ENCODE measurements around the gene EFHC2. TPM values are rescaled to one million over a fixed set of nuclear protein-coding genes. Genes with fewer than 3 reads are reported as not detected.

Gene EFHC2, protein sequence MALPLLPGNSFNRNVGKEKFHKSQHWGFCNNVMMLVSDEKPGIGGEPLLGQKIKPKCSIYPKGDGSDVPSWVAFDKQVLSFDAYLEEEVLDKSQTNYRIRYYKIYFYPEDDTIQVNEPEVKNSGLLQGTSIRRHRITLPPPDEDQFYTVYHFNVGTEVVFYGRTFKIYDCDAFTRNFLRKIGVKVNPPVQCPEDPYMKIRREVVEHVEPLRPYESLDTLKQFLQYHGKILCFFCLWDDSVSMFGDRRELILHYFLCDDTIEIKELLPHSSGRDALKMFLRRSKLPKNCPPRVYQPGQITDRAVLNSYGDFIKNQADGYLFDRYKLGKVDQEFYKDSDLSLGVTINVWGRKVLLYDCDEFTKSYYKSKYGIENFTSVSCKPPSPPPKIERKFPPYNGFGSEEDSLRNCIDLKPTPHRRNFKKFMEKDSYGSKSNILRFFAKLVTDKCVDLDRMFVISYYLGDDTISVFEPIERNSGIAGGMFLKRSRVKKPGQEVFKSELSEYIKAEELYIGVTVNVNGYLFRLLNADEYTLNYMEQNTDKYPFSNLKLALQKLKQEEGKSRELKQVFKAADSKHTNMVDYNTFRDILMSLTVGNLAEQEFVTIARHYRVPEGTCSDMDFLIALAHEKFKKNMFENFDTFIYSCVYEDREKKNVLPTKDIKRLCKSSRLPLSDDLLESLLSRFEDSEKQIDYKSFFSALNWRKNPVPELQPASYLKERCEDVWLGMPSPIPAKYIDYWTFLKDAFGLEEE
- 0.68 and 1.1 TPM in 2 replicates for total RNA-seq (2021)
- long read RNA-seq, partial matches to known transcripts = 0 of 1 reads
- long read RNA-seq, other reads (novel, unspliced or antisense) = 0 of 1 reads

DNA sequence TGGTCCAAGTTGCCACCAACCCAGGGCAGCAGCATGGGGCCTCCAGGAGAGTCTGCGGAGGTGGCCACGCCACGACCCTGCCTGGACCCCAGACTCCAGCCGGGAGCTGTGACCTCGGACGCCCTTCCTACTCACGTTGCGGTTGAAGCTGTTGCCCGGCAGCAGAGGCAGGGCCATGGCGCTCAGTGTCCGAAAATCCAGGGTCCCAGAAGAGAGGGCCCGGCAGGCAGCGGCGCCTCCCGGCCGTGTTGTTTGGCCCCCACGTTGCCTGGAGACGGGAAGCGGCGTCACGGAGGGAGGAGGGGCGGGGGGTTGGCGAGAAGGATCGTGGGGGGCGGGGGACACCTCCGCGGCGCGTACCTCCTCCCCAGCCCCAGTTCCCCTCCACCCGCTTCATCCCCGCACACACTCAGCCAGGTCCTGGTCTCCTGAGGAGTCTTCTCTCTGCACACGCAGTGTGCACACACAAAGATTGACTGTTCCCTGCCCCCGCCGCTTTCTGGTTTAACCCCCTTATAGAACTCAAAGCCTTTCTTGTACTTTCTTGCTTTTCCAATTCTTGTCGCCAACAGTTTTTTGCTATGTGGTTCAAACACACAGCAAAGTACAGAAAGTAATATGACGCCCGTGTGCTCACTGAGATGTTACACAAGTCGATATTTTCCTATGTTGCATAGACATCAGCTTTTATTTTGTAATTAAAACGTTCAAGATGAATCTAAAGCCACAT, at the start of gene EFHC2:
TSS of gene EFHC2 (minus strand) at position 261 of the 730 bp plus-strand sequence. CDS start at position 177, 84 bp downstream.
- Histone ChIP-seq H3K27me3 (ENCODE audit: insufficient read depth, low read length) (no peaks in the 10 kb centered on the region), H3K79me2 (ENCODE audit: insufficient read depth, low read length) (no peaks in the 10 kb centered on the region), H2AK5ac (ENCODE audit: insufficient read length, low read length) (no peak within 1 kb of the TSS), H4K91ac (ENCODE audit: insufficient read length, low read depth, low read length) (no peak within 1 kb of the TSS), H3K79me1 (ENCODE audit: insufficient read depth, low read depth, low read length, poor library complexity, severe bottlenecking) (no peaks in the 10 kb centered on the region), H3K4ac (ENCODE audit: low read depth, low read length) (no peak within 1 kb of the TSS), H3K4me1 (ENCODE audit: insufficient read depth, low read length) (no peaks in the 10 kb centered on the region; the same call in 1 of the 2 replicates), H3K9me3 (ENCODE audit: control insufficient read depth, low read depth, low read length) (peaks cover 19% of the 10 kb centered on the region), H2BK20ac (ENCODE audit: low read depth, low read length, poor library complexity, severe bottlenecking) (no peak within 1 kb of the TSS), H3T11ph (ENCODE audit: low read length) (no peak within 1 kb of the TSS), H3K23me2 (ENCODE audit: insufficient read length, low read depth, low read length, poor library complexity, severe bottlenecking) (no peaks in the 10 kb centered on the region), H2BK5ac (ENCODE audit: insufficient read length, low read length) (no peak within 1 kb of the TSS), H2BK120ac (ENCODE audit: low read depth, low read length, poor library complexity, severe bottlenecking) (no peak within 1 kb of the TSS), H3K9ac (ENCODE audit: extremely low read depth, insufficient read length, low read length) (no peak within 1 kb of the TSS), H2BK15ac (ENCODE audit: low read depth, low read length) (no peak within 1 kb of the TSS), H4K20me1 (ENCODE audit: control insufficient read depth, insufficient read depth, insufficient read length) (no peaks in the 10 kb centered on the region), H3K18ac (ENCODE audit: insufficient read length, low read depth, low read length) (no peak within 1 kb of the TSS), H3K4me2 (ENCODE audit: insufficient read depth, insufficient read length, low read length) (peak within 1 kb of the TSS; percentile 40), H3K56ac (ENCODE audit: insufficient read length, low read depth, low read length) (no peak within 1 kb of the TSS), H3K14ac (ENCODE audit: insufficient read depth, low read length) (no peak within 1 kb of the TSS; the same call in 1 of the 2 replicates), H3K27ac (ENCODE audit: insufficient read length, low read depth, low read length) (no peak within 1 kb of the TSS), H4K5ac (ENCODE audit: insufficient read length, low read depth, low read length) (no peak within 1 kb of the TSS), H4K8ac (replicated peaks; ENCODE audit: insufficient read length, low read depth, low read length) (no peak within 1 kb of the TSS), H2AFZ (ENCODE audit: low read length) (no peak within 1 kb of the TSS), H2BK12ac (ENCODE audit: insufficient read length, low read depth, low read length) (no peak within 1 kb of the TSS), H3K23ac (ENCODE audit: insufficient read length, low read depth, low read length) (no peak within 1 kb of the TSS)
- TF ChIP-seq, protein P1, sequence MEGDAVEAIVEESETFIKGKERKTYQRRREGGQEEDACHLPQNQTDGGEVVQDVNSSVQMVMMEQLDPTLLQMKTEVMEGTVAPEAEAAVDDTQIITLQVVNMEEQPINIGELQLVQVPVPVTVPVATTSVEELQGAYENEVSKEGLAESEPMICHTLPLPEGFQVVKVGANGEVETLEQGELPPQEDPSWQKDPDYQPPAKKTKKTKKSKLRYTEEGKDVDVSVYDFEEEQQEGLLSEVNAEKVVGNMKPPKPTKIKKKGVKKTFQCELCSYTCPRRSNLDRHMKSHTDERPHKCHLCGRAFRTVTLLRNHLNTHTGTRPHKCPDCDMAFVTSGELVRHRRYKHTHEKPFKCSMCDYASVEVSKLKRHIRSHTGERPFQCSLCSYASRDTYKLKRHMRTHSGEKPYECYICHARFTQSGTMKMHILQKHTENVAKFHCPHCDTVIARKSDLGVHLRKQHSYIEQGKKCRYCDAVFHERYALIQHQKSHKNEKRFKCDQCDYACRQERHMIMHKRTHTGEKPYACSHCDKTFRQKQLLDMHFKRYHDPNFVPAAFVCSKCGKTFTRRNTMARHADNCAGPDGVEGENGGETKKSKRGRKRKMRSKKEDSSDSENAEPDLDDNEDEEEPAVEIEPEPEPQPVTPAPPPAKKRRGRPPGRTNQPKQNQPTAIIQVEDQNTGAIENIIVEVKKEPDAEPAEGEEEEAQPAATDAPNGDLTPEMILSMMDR (conservative IDR thresholded peaks at IDR 0.05) = no peak
- Mint-ChIP-seq H3K27me3 (ENCODE audit: low read depth) (no peaks in the 10 kb centered on the region), H3K9me3 (peaks cover 53 to 64% of the 10 kb centered on the region in 2 experiments), H3K4me3 (peak within 1 kb of the TSS; percentile 60 to 66), H3K4me1 (peaks cover 0 to 18% of the 10 kb centered on the region in 2 experiments; a peak in 3 of 4 replicates), H3K36me3 (ENCODE audit: insufficient read depth in 1 of 3, low read depth in 3 of 3) (peaks cover 0 to 4% (median 2%) of the 10 kb centered on the region in 3 experiments; a peak in 4 of 7 replicates), H3K27ac (peak within 1 kb of the TSS in 1 of 3 experiments; percentile 55; a peak in 2 of 7 replicates)
- no CpG with 5 or more reads among the region's 39 CpGs for WGBS (ENCODE audit: extremely low coverage, insufficient read length, low lambda C conversion rate)
- DNase-seq = peak; percentile 38
